Stimulated activated naive CD8-positive, alpha-beta T cell treated with anti-CD3 and anti-CD28 coated beads, Interleukin-15, Interleukin-2, amounts not matched to agents 100 U/mL and 50 U/mL, for 24 hours (primary cell): ENCODE results near the gene PSKH1.
A peak's percentile ranks its signal among the peaks of the same experiment; 100 is the strongest.
"Not testable (repeated sequence)": the region's sequence is repeated elsewhere in the genome, so short reads cannot be mapped to it uniquely, and the experiment has no call there.

Source experiments
- ATAC-seq: fragments of 150-1000 bp; cut with Tn5 transposase; one replicate; pipeline ENCODE4 v1.10.0; 2021
- DNase-seq: peaks from one replicate; pipeline ENCODE4 v3.0.0; 2021

Gene PSKH1

DNA sequence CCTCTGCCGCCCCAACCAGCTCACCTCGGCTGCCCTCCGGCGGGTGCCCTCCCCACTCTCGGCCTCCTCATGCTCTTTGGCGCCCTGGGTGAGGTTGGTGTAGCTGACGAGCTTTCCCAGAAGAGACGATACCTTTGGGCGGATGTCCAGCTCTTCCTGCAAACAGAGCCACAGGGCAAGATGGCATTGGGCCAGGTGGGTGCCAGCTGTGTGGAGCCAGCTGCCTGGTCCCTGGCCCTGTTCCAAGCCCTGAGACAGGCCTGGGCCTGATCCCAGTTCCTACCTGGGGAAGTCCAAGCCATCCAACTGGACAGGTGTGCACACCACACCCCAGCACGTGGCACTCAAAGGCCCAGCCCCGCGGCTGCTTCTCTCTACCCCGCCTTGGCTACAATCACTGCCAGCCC lies 68.5 kb downstream of the PSKH1 start:
- DNase-seq: no peak
- ATAC-seq: no peak

DNA sequence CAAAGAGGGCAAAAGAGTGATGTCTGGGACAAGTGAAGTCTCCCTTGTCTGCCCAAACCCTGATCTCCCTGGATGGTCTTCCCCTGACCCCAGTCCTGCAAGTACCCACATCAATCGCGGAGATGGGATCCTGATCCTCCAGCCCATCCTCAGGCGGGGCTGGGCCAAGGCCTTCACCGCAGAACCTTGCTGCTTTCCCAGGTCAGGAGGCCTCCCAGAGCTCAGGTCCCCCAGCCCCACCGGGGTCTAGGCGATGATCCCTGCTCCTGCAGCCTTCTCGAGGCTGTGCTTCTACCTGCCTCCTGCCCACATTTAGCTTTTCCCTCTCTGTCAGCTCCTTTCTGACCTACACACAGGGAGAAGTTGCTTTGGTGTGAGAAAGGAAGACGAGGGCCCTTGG lies 69.1 kb downstream of the PSKH1 start:
- ATAC-seq (no peak), DNase-seq (no peak)

GRCh38 chr16:67963292-67963661 lies 70.2 kb downstream of the PSKH1 start:
- DNase-seq (no peak), ATAC-seq (no peak)

GRCh38 chr16:67963662-67964321 lies 70.7 kb downstream of the PSKH1 start:
- DNase-seq (no peak), ATAC-seq (no peak)

GRCh38 chr16:67964477-67965131 lies 71.5 kb downstream of the PSKH1 start:
- no peak for DNase-seq

GRCh38 chr16:67965668-67966548 lies 72.9 kb downstream of the PSKH1 start:
- ATAC-seq (no peak), DNase-seq (no peak)

More at GRCh38 chr16:67964477-67965131, 71.5 kb downstream of the PSKH1 start:
- ATAC-seq: no peak

GRCh38 chr16:67966549-67967182 lies 73.6 kb downstream of the PSKH1 start:
- DNase-seq (no peak), ATAC-seq (no peak)

DNA sequence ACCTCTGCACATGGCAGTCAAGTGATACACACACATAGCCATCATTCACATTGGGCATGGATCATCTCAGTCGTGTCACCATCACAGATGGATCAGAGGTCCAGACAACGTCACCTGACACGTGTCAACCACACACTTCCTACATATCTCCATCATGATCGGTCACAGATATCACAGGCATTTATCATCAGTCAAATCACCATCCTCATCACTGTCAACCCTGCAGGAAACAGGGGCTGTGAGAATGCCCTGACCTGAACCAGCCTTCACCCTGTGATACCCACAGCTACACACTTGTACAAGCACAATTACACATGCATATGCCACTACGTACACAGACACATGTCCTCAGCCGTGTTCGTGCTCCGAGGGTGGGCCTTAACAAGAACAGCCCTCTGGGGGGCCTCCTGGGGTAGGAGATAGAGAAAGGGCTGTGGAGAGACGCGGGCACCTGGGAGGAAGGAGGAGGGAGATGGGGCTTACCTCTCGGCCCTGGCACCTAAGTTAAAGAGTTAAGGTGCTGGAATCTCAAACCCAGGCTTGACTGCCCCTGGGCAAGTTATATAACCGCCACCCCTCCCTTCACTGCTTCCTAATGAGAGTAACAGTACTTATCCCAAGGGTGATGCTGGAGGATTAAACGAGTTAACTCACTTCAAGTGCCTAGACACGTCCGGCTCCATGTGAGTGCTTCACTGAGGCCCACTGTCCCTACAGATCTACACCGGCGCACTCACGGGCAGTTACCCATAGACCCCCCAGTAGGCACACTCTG lies 74.3 kb downstream of the PSKH1 start:
- peak; percentile 34 for DNase-seq

GRCh38 chr16:67967958-67968399 lies 74.9 kb downstream of the PSKH1 start:
- peak; percentile 56 for DNase-seq
- peak; percentile 6 for ATAC-seq

More for the DNA sequence above, 74.3 kb downstream of the PSKH1 start:
- ATAC-seq: peak; percentile 21

- DNase-seq (peak; percentile 96), ATAC-seq (peak; percentile 95)
Observed at GRCh38 chr16:67968400-67969253, 75.6 kb downstream of the PSKH1 start, which contains the start of gene SLC12A4. Gene SLC12A4 (minus strand): TSS chr16:67968637. CDS start chr16:67968553, 84 bp downstream.

DNA sequence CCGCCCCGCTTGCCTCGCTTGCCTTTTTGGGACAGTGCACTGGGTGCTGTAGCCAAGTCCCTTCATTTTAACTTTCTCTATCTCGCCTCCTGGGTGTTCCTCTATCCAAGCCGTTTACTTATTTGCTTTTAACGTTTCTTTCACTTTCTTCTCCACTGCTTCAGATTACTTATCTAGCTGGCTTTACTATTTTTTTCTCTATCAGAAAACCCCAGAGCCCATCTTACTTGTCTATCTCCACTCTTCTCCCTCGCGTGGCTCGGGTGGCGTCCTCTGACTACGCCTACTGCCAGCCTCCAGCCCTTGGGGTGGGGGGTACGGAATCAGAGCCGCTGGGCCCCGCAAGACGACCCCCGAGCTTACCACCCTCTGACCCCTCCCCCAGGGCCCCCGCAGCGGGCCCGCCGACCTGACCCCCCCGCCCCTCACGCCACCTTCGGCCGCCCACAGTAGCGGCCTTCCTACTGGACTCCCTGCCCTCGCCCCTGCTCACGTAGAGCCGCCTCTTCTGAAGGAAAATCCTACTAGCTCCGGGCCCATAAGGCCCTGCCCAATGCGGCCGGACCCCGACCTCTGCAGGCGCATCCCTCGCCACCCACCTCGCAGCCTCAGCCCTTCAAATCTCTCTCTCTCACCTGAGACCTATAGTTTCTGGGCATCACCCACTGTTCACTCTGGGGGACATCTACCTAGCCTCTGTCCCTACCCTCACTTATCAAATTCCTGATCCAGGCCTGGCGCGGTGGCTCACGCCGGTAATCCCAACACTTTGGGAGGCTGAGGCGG lies 76.4 kb downstream of the PSKH1 start:
- ATAC-seq (no peak), DNase-seq (no peak)

- no peak for DNase-seq
- no peak for ATAC-seq
Observed at GRCh38 chr16:67971111-67971510, 78.1 kb downstream of the PSKH1 start.

- ATAC-seq, DNase-seq: not testable (repeated sequence)
Observed at GRCh38 chr16:67972285-67972684, 79.2 kb downstream of the PSKH1 start.

DNA sequence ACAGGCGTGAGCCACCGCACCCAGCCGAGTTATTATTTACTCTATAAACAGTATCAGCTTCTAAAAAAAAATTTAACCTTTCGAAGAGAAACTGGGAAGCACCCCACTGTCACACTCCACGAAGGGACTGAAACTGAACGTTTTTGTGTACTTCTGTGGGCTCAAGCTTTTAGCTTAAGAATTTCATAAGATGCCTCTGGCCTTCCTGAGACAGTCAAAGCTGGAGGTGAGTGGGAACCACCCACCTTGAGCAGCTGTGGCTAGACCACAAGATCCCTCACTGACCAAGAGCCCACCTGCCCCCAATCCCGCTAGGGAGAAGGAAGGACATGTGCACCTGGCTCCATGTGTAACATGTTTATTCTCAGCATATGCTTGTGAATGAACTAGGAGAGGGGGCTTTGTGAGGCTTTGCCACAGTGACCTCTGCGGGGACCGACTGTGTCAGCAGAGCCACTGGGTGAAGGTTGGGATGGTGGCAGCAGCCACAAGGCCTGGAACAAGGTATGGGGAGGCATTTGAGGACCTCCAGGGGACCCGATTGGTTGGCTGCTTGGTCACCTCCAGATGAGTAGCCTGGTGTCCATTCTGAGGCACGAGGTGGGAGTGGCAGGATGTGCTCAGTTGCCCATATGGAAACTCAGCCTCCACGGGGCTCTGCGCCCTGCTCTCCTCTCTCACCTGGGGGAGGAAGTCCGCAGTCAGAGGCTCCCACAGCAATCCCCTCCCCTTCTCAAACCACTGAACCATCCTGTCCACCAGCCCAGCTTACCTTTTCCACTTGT lies 82.5 kb downstream of the PSKH1 start:
- no peak for ATAC-seq
- no peak for DNase-seq

DNA sequence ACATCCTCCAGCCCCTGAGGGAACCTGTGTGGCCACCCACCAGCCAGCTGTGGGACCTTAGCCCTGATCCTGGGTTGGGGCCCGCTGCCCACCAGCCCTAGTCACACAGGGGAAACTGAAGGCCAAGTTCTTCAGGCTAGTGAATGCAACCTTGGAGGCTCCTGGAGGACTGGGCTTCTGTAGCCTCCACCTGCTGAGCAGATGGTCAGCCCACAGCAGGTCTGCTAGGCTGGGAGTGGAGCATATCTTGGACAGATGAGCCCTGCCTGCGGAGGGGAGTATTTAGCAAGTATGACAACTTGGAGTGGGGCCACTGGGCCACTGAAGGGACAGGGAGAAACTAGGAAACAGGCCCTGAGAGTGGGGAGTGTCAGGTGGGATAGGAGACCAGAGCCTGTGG lies 83.2 kb downstream of the PSKH1 start:
- ATAC-seq: no peak
- DNase-seq: no peak

DNA sequence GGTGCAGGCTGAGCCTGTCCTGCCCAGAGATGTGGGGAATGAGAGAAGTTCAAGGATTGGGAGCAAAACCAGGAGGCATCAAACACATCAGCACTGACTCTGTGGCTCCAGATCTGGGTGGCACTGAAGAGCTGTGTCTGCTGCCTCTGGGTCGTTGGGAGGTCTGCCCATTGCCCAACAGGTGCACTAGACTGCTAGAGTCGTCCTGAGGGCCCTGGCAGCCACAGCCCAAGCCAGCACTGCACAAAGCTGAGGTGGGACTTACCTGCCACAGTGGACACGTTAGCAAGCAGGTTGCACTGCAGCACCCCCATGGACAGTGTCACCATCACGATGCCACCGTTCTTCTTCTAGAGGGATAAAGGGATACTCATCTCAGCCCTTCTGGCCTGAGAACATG lies 84.0 kb downstream of the PSKH1 start:
- ATAC-seq (no peak), DNase-seq (no peak)

DNA sequence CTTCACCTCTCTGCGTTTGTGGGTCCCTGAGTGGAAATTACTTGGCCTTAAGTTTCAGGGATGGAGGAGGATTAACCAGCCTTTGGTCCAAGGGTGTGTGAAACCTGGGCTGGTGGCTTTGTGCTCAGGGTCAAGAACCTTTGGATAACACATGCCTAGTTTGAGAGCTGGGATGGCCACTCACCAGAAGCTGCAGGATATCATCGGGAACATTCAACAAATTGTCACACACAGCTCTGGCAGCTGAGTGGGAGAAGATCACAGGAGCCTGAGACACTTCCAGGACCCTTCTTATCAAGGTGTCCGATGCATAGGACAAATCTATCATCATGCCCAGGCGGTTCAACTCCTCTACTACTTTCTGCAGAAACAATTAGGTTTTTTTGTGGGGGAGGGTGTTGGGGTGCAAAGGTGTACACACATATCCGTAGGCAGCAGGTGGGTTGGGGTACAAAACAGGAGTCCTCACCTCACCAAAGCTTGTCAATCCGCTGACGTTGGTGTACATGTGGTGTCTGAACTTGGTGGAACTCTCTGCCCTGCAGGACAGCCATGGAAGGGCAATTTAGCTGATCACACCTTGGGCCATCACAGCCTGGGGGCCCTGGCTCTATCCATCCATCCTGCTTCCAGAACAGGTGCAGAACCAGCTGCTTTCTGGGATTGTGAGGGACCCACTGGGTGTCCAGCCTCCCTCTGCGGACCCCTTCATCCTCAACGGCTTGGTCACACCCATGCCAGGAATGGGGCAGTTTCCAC lies 84.6 kb downstream of the PSKH1 start:
- ATAC-seq (no peak), DNase-seq (no peak)
